GM12872 (cell line): ENCODE data around the gene PIK3AP1.

Experiments used
- CTCF ChIP-seq: IDR thresholded peaks from 3 replicates; pipeline ENCODE4 v1.5.1; 2011; ENCODE audit warnings: low read depth, mild to moderate bottlenecking, low read length, moderate library complexity; ENCODE audit not compliant: insufficient read depth

Gene PIK3AP1

GRCh38 chr10:96756111-96756903 is 36.0 kb upstream of the PIK3AP1 start:
- no peak for TF ChIP-seq CTCF

- no peak for TF ChIP-seq CTCF
Measured at GRCh38 chr10:96753956-96754355, 33.6 kb upstream of the PIK3AP1 start.

GRCh38 chr10:96752375-96752774 is 32.1 kb upstream of the PIK3AP1 start:
- TF ChIP-seq CTCF: no peak

DNA sequence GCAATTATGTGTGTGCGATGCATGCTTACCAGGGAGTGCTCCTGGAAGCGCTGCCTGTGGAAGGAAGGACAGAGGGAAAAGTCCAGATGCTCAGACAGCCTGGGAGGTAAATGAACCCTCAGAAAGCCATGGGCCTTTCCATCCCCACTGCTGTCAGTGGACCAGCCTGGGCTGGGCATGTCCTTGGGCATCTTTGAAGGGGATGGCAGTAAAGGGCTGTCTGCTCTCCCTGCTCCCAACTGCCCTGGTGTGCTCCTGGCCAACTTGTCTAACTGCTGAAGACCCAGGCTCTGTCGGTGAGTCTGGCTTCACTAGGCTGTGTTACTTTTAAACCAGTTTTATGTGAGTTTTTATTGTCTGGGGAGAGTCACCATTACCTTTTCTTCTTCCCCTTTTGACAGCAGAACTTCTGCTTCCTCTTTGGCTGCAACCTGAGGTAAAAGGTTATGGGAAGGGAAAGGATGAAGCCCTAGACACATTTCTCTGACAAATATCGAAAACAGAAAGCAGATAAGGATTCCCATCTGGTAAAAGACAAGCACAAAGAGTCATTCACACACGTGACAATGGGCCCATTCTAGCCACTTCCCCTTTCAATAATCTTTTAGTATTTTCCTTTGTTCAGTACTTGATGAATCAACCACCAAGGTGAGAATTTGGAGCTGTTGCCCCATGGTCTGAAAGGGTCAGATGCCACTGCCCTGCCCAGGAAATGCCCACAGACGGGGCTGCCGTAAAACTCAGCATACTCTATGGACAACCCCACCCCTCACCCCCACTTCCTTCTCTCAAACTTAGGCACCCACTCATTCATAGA is 27.6 kb upstream of the PIK3AP1 start:
- TF ChIP-seq CTCF: no peak

DNA sequence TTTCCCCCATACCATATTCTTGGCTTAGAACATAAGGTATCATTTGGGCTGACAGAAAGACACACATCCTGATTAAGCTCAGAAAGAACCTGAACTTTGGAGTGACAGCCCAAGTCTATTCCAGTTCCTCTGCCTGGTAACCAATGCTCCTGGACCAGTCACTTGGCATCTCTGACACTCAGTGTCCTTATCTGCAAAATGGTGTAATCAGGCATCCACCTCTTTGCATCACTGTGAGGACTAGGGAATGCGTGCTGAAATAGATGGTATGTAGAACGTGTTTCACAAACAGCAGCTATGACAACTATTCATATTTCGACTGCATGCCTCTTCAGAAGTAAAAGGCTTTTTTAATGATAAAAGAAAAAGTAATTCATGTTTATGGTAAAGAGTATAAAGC is 26.2 kb upstream of the PIK3AP1 start:
- TF ChIP-seq CTCF: no peak

DNA sequence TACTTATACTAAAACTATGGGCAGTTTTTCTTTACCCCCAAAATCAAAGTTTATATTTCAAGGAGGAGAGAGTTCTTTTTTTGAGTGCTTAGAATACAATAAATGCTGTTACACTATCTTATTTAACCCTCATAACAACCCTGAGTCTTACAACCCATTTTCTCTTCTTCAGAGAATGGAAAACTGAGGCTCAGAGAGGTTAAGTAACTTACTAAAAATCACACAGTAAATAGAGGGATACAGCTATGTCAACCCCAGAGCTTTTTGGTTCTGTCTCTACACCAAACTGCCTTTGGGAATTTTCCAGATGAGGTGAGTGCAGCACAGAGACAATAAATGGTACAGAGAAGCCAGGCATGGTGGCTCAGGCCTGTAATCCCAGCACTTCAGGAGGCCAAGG is 25.6 kb upstream of the PIK3AP1 start:
- TF ChIP-seq CTCF: no peak

GRCh38 chr10:96743988-96744585 is 23.8 kb upstream of the PIK3AP1 start:
- TF ChIP-seq CTCF: peak; percentile 48; the same call in 2 of the 3 replicates
